Measurements from ENCODE around the gene GALNT2. TPM values are rescaled to one million over a fixed set of nuclear protein-coding genes. Genes with fewer than 3 reads are reported as not detected.
A peak's percentile ranks its signal among the peaks of the same experiment; 100 is the strongest.

GALNT2 gene
- total RNA-seq, 1 experiment from 2014 or later = 141 TPM

- Mint-ChIP-seq H3K27ac (ENCODE audit: unreplicated experiment) (no peak overlapping the region), H3K9me3 (ENCODE audit: low read depth, unreplicated experiment) (no peaks in the 10 kb centered on the region), H3K4me3 (ENCODE audit: low read depth, unreplicated experiment) (no peak overlapping the region), H3K4me1 (ENCODE audit: low read depth, unreplicated experiment) (peaks cover 94% of the 10 kb centered on the region), H3K36me3 (ENCODE audit: insufficient read depth, unreplicated experiment) (peaks cover 8% of the 10 kb centered on the region), H3K27me3 (ENCODE audit: unreplicated experiment) (no peaks in the 10 kb centered on the region)
- CTCF ChIA-PET = no interaction called here
- intact Hi-C loops (cut with micrococcal nuclease; ENCODE audit: unreplicated experiment) = loop anchor here (5.0 kb wide), 1 partner anchor 100 kb away; no protein-coding TSS in a partner anchor
- BruUV-seq (replicated peaks) = no TSS peak
- DNase-seq = no peak
- no peak for TF ChIP-seq CTCF (IDR thresholded peaks at IDR 0.05; ENCODE audit: unreplicated experiment)
These were observed 140.6 kb downstream of the GALNT2 start for GRCh38 chr1:230207598-230207997.

GRCh38 chr1:230208619-230209261 lies 141.7 kb downstream of the GALNT2 start:
- DNase-seq = no peak
- intact Hi-C loops (cut with micrococcal nuclease; ENCODE audit: unreplicated experiment) = loop anchor here (5.0 kb wide), 1 partner anchor 101 kb away; no protein-coding TSS in a partner anchor
- Mint-ChIP-seq H3K4me1 (ENCODE audit: low read depth, unreplicated experiment) (peaks cover 89% of the 10 kb centered on the region), H3K27me3 (ENCODE audit: unreplicated experiment) (no peaks in the 10 kb centered on the region), H3K36me3 (ENCODE audit: insufficient read depth, unreplicated experiment) (peaks cover 8% of the 10 kb centered on the region), H3K27ac (ENCODE audit: unreplicated experiment) (no peak overlapping the region), H3K4me3 (ENCODE audit: low read depth, unreplicated experiment) (no peak overlapping the region), H3K9me3 (ENCODE audit: low read depth, unreplicated experiment) (no peaks in the 10 kb centered on the region)
- CTCF ChIA-PET = interaction anchor here (0.6 kb wide), 1 partner anchor 754 kb away, joined by 3 read pairs; no protein-coding TSS in a partner anchor
- BruUV-seq (replicated peaks) = no TSS peak
- TF ChIP-seq CTCF (IDR thresholded peaks at IDR 0.05; ENCODE audit: unreplicated experiment) = no peak

GRCh38 chr1:230210326-230210980 lies 143.4 kb downstream of the GALNT2 start:
- Mint-ChIP-seq H3K36me3 (ENCODE audit: insufficient read depth, unreplicated experiment) (no peaks in the 10 kb centered on the region), H3K4me1 (ENCODE audit: low read depth, unreplicated experiment) (peaks cover 85% of the 10 kb centered on the region), H3K4me3 (ENCODE audit: low read depth, unreplicated experiment) (peak overlapping the region; percentile 12), H3K9me3 (ENCODE audit: low read depth, unreplicated experiment) (no peaks in the 10 kb centered on the region), H3K27me3 (ENCODE audit: unreplicated experiment) (no peaks in the 10 kb centered on the region), H3K27ac (ENCODE audit: unreplicated experiment) (no peak overlapping the region)
- no peak for DNase-seq
- intact Hi-C loops (cut with micrococcal nuclease; ENCODE audit: unreplicated experiment) = no loop called here
- no peak for TF ChIP-seq CTCF (IDR thresholded peaks at IDR 0.05; ENCODE audit: unreplicated experiment)
- no TSS peak for BruUV-seq (replicated peaks)
- CTCF ChIA-PET = interaction anchor here (1.0 to 1.5 kb wide), 3 partner anchors 12 to 25 kb away, joined by 3 to 5 read pairs (median 4); no protein-coding TSS in a partner anchor

DNA sequence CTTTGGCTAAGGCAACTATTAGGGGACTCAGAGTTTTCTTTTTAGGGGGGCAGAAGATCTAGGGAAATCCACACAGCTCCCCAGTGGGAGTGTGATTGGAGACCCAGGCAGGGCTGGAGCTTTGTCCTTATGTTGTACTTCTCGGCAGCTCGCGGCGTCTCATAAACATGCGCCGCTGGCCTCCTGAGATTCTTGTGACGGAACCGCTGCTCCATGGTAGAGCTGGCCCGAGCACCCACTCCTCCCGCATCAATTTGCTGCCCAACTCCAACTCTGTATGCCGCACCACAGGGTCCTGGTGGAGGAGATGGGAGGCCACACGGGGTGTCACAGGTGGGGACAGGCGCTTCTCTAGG lies 143.9 kb downstream of the GALNT2 start:
- no peaks in the 10 kb centered on the region for H3K9me3 Mint-ChIP-seq (ENCODE audit: low read depth, unreplicated experiment)
- no peaks in the 10 kb centered on the region for H3K36me3 Mint-ChIP-seq (ENCODE audit: insufficient read depth, unreplicated experiment)
- intact Hi-C loops (cut with micrococcal nuclease; ENCODE audit: unreplicated experiment) = no loop called here
- DNase-seq = no peak
- CTCF ChIA-PET = interaction anchor here (1.0 to 1.5 kb wide), 2 partner anchors 13 to 25 kb away, joined by 3 to 5 read pairs; no protein-coding TSS in a partner anchor
- H3K4me1 Mint-ChIP-seq (ENCODE audit: low read depth, unreplicated experiment) = peaks cover 85% of the 10 kb centered on the region
- H3K27me3 Mint-ChIP-seq (ENCODE audit: unreplicated experiment) = no peaks in the 10 kb centered on the region
- H3K4me3 Mint-ChIP-seq (ENCODE audit: low read depth, unreplicated experiment) = peak overlapping the region; percentile 12
- no peak overlapping the region for H3K27ac Mint-ChIP-seq (ENCODE audit: unreplicated experiment)
- BruUV-seq (replicated peaks) = no TSS peak
- TF ChIP-seq CTCF (IDR thresholded peaks at IDR 0.05; ENCODE audit: unreplicated experiment) = no peak

Measured in Calu3 (cell line).